WTC11 (cell line): ENCODE results near the gene RSPH3. TPM values are rescaled to one million over a fixed set of nuclear protein-coding genes. Genes with fewer than 3 reads are reported as not detected.

Source experiments
- ATAC-seq: fragments of 200-7000 bp; cut with Tn5 transposase; 2 replicates; pipeline ENCODE4 v1.10.0; 2021; ENCODE audit warnings: mild to moderate bottlenecking, moderate library complexity
- CTCF ChIA-PET: fragments of 300-600 bp; sonication (Branson Sonifier 250); formaldehyde crosslinking; loops from one replicate; lab custom pipeline; 2021; ENCODE audit warnings: antibody characterized with exemption; lab: Charles Lee
- POLR2A ChIA-PET: fragments of 350-600 bp; sonication (Branson Sonifier 250); formaldehyde crosslinking; loops from one replicate; lab custom pipeline; 2021; ENCODE audit warnings: antibody characterized with exemption; lab: Charles Lee
- DNase-seq: peaks from one replicate; pipeline ENCODE4 v3.0.0; 2021; ENCODE audit warnings: low spot score
- H3K27ac Mint-ChIP-seq: 2 replicates; pipeline ENCODE4 v1.8.0; 2021; ENCODE audit warnings: mixed read lengths
- H3K27me3 Mint-ChIP-seq: 2 replicates; pipeline ENCODE4 v1.8.0; 2021; ENCODE audit warnings: low read depth, mild to moderate bottlenecking, moderate library complexity, mixed read lengths
- H3K36me3 Mint-ChIP-seq: 2 replicates; pipeline ENCODE4 v1.8.0; 2021; ENCODE audit warnings: mixed read lengths
- H3K4me1 Mint-ChIP-seq: 2 replicates; pipeline ENCODE4 v1.8.0; 2022; ENCODE audit warnings: mixed read lengths
- H3K4me3 Mint-ChIP-seq: 2 replicates; pipeline ENCODE4 v1.8.0; 2021; ENCODE audit warnings: mild to moderate bottlenecking, moderate library complexity, mixed read lengths
- H3K9me3 Mint-ChIP-seq: 2 replicates; pipeline ENCODE4 v1.8.0; 2021; ENCODE audit warnings: mixed read lengths
- AFF4 ChIP-seq: sonication (generic); formaldehyde crosslinking; IDR thresholded peaks from 2 replicates; pipeline ENCODE4 v1.8.1; 2023; ENCODE audit warnings: mild to moderate bottlenecking, missing genetic modification reagents, borderline replicate concordance
- ATF1 ChIP-seq: sonication (generic); formaldehyde crosslinking; IDR thresholded peaks from 2 replicates; pipeline ENCODE4 v1.8.1; 2023; ENCODE audit warnings: mild to moderate bottlenecking, moderate library complexity, missing genetic modification reagents
- CREB1 ChIP-seq: sonication (generic); formaldehyde crosslinking; IDR thresholded peaks from 2 replicates; pipeline ENCODE4 v1.8.0; 2023; ENCODE audit warnings: mild to moderate bottlenecking, missing genetic modification reagents
- CTCF ChIP-seq: fragments of 200-600 bp; IDR thresholded peaks from 2 replicates; pipeline ENCODE4 v1.8.0; 2022; ENCODE audit warnings: antibody characterized with exemption
- ERG ChIP-seq: fragments of 250-450 bp; sonication (Bioruptor Pico); IDR thresholded peaks from 2 replicates; pipeline ENCODE4 v1.8.0; 2021; ENCODE audit warnings: mild to moderate bottlenecking
- ESRRA ChIP-seq: sonication (generic); formaldehyde crosslinking; IDR thresholded peaks from 2 replicates; pipeline ENCODE4 v1.8.1; 2022; ENCODE audit warnings: mild to moderate bottlenecking, missing genetic modification reagents, borderline replicate concordance
- FOXJ3 ChIP-seq: sonication (generic); formaldehyde crosslinking; IDR thresholded peaks from 2 replicates; pipeline ENCODE4 v1.9.0; 2021; ENCODE audit warnings: missing genetic modification reagents, mild to moderate bottlenecking, borderline replicate concordance
- GRHL2 ChIP-seq: fragments of 250-450 bp; sonication (Bioruptor Pico); IDR thresholded peaks from 2 replicates; pipeline ENCODE4 v1.8.0; 2022; ENCODE audit warnings: mild to moderate bottlenecking, moderate library complexity; ENCODE audit not compliant: insufficient replicate concordance, severe bottlenecking
- GTF2I ChIP-seq: fragments of 250-450 bp; sonication (Bioruptor Pico); conservative IDR thresholded peaks from 2 replicates; pipeline ENCODE4 v1.4.0; 2021; ENCODE audit warnings: mild to moderate bottlenecking
- HMGA2 ChIP-seq: fragments of 250-450 bp; sonication (Bioruptor Pico); IDR thresholded peaks from 2 replicates; pipeline ENCODE4 v1.4.0; 2021; ENCODE audit warnings: mild to moderate bottlenecking, moderate library complexity
- IRF1 ChIP-seq: sonication (generic); formaldehyde crosslinking; IDR thresholded peaks from 2 replicates; pipeline ENCODE4 v1.8.0; 2023; ENCODE audit warnings: missing genetic modification reagents
- MAX ChIP-seq: sonication (generic); formaldehyde crosslinking; IDR thresholded peaks from 2 replicates; pipeline ENCODE4 v1.8.0; 2022; ENCODE audit warnings: mild to moderate bottlenecking, missing genetic modification reagents
- MLX ChIP-seq: sonication (generic); formaldehyde crosslinking; IDR thresholded peaks from 2 replicates; pipeline ENCODE4 v1.8.1; 2023; ENCODE audit warnings: mild to moderate bottlenecking, missing genetic modification reagents, moderate library complexity
- NFATC4 ChIP-seq: fragments of 250-450 bp; sonication (Bioruptor Pico); IDR thresholded peaks from 2 replicates; pipeline ENCODE4 v1.9.0; 2021; ENCODE audit warnings: mild to moderate bottlenecking
- USF2 ChIP-seq: sonication (generic); formaldehyde crosslinking; IDR thresholded peaks from 2 replicates; pipeline ENCODE4 v1.8.1; 2023; ENCODE audit warnings: mild to moderate bottlenecking, missing genetic modification reagents, moderate library complexity
- ZNF121 ChIP-seq: sonication (generic); formaldehyde crosslinking; IDR thresholded peaks from 2 replicates; pipeline ENCODE4 v1.8.0; 2023; ENCODE audit warnings: missing genetic modification reagents
- ZNF232 ChIP-seq: sonication (generic); formaldehyde crosslinking; IDR thresholded peaks from 2 replicates; pipeline ENCODE4 v1.8.0; 2022; ENCODE audit warnings: mild to moderate bottlenecking, missing genetic modification reagents
- total RNA-seq: library from RNA; stranded (reverse); gene quantifications from 3 replicates; pipeline ENCODE4 v1.2.3, GENCODE V29; 2021
- TF ChIP-seq, protein P1 (sequence below): fragments of 250-450 bp; sonication (Bioruptor Pico); conservative IDR thresholded peaks from 2 replicates; pipeline ENCODE4 v1.9.0; 2021; ENCODE audit warnings: mild to moderate bottlenecking

RSPH3 gene
- total RNA-seq, 1 experiment from 2014 or later: 3.2 TPM

DNA sequence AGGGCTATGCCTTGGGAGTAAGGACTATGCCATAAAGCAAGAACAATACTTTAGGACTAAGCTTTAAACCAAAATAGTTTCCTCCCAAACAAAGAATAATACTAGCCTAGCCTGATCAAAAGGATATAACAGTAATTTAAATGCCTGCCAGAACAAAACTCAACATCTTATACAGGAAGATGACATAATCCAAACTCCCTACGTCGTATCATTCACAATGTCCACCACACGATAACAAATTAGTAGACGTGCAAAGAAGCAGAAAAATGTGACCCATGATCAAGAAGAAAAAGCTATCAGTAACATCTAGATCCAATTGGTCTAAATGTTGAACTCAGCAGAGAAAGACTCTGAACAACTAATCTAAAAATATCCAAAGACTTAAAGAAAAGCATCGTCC is 65.8 kb downstream of the RSPH3 start:
- peaks cover 6% of the 10 kb centered on the region for H3K27me3 Mint-ChIP-seq
- DNase-seq (no peak), ATAC-seq (no peak)
- H3K27ac Mint-ChIP-seq: no peak overlapping the region
- H3K4me1 Mint-ChIP-seq: peaks cover 16% of the 10 kb centered on the region
- TF ChIP-seq GTF2I (CRISPR knock-in tag): no peak
- no peaks in the 10 kb centered on the region for H3K9me3 Mint-ChIP-seq
- no peak overlapping the region for H3K4me3 Mint-ChIP-seq
- ChIA-PET POLR2A (no interaction called here), CTCF (no interaction called here)
- H3K36me3 Mint-ChIP-seq: no peaks in the 10 kb centered on the region

- Mint-ChIP-seq H3K36me3 (no peaks in the 10 kb centered on the region), H3K9me3 (no peaks in the 10 kb centered on the region), H3K27ac (no peak overlapping the region), H3K4me3 (no peak overlapping the region), H3K4me1 (peaks cover 9% of the 10 kb centered on the region), H3K27me3 (no peaks in the 10 kb centered on the region)
- ChIA-PET CTCF (no interaction called here), POLR2A (no interaction called here)
- TF ChIP-seq IRF1 (no peak), ZNF121 (CRISPR knock-in tag) (no peak)
- DNase-seq (no peak), ATAC-seq (no peak)
Observed at GRCh38 chr6:158933079-158933595, 66.9 kb downstream of the RSPH3 start.

- Mint-ChIP-seq H3K36me3 (no peaks in the 10 kb centered on the region), H3K4me1 (peaks cover 18% of the 10 kb centered on the region), H3K9me3 (no peaks in the 10 kb centered on the region), H3K4me3 (no peak overlapping the region), H3K27ac (no peak overlapping the region), H3K27me3 (no peaks in the 10 kb centered on the region)
- ChIA-PET POLR2A (no interaction called here), CTCF (no interaction called here)
- no peak for TF ChIP-seq USF2
- no peak for TF ChIP-seq MAX
- no peak for TF ChIP-seq HMGA2 (CRISPR knock-in tag)
- TF ChIP-seq NFATC4 (CRISPR knock-in tag): no peak
- no peak for TF ChIP-seq GRHL2 (CRISPR knock-in tag)
- no peak for TF ChIP-seq GTF2I (CRISPR knock-in tag)
- TF ChIP-seq, protein P1, sequence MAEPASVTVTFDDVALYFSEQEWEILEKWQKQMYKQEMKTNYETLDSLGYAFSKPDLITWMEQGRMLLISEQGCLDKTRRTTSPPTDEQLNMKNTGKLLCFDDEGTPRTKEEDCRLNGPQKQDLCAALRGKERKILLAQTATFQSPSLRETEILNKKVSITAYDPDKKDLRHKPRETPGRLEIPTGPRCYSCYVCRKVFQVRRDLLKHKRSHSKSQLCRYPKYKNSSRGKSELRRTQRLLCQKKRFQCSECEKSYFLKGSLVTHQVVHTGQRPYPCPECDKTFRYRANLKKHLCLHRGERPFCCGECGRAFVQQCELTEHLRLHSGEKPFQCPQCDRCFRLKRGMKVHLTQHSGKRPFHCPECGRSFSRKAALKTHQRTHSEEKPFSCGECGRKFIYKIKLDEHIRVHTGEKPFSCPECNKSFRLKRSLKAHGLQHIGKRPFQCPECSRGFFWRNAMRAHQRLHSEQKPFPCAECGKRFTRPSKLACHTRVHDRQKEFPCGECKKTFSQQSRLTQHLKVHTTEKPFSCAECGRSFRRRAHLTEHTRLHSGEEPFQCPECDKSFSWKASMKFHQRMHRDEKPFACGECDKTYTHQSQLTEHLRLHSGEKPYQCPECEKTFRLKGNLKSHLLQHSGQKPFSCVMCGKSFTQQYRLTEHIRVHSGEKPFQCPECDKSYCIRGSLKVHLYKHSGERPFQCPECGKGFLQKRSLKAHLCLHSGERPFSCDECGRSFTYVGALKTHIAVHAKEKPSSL (CRISPR knock-in tag): no peak
- TF ChIP-seq AFF4 (CRISPR knock-in tag): no peak
- ATAC-seq (no peak), DNase-seq (no peak)
Observed at GRCh38 chr6:158928068-158928467, 71.9 kb downstream of the RSPH3 start.

DNA sequence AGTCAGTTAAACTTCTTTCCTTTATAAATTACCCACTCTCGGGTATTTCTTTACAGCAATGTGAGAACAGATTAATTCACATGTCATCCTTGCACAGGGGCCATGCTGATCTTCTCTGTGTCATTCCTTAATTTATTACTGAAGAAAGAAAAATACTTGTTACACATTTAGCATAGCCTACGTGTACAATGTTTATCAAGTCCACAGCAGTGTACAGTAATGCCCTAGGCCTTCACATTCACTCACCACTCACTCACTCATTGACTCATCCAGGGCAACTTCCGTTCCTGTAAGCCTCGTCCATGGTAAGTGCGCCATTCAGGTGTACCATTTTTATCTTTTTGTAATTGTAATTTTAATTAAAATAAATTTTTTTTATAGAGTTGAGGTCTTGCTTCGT is 73.6 kb downstream of the RSPH3 start:
- H3K27ac Mint-ChIP-seq: no peak overlapping the region
- ATAC-seq (no peak), DNase-seq (no peak)
- H3K4me1 Mint-ChIP-seq: peaks cover 34% of the 10 kb centered on the region
- H3K4me3 Mint-ChIP-seq: no peak overlapping the region
- CTCF ChIA-PET: no interaction called here
- H3K36me3 Mint-ChIP-seq: no peaks in the 10 kb centered on the region
- POLR2A ChIA-PET: no interaction called here
- H3K27me3 Mint-ChIP-seq: no peaks in the 10 kb centered on the region; the same call in 1 of the 2 replicates
- no peaks in the 10 kb centered on the region for H3K9me3 Mint-ChIP-seq
- TF ChIP-seq CREB1 (CRISPR knock-in tag) (no peak), ATF1 (CRISPR knock-in tag) (no peak), CTCF (no peak), FOXJ3 (CRISPR knock-in tag) (no peak), ESRRA (CRISPR knock-in tag) (no peak), ZNF232 (CRISPR knock-in tag) (no peak), MLX (no peak), NFATC4 (CRISPR knock-in tag) (no peak), ERG (CRISPR knock-in tag) (no peak)
